Measurements from ENCODE around the gene MCM5. TPM values are rescaled to one million over a fixed set of nuclear protein-coding genes. Genes with fewer than 3 reads are reported as not detected.

MCM5 gene
- 194 TPM for total RNA-seq (2021; ENCODE audit: unreplicated experiment)
- 94.9 and 97.0 TPM in 2 replicates for polyA plus RNA-seq (2012)
- Bru-seq, nascent RNA = percentile 77 among the genes with signal in this experiment
- BruChase-seq, experiment 1, labeled RNA remaining after a 6-hour chase = percentile 86 among the genes with signal in this experiment
- percentile 71 among the genes with signal in this experiment for BruChase-seq, experiment 2, labeled RNA remaining after a 2-hour chase
- long read RNA-seq, transcript MCM5-201 (17 exons, 3,534 nt) = major isoform, 393 of 685 reads
- long read RNA-seq, partial matches to known transcripts = 254 of 685 reads
- long read RNA-seq, other reads (novel, unspliced or antisense) = 38 of 685 reads

GRCh38 chr22:35399678-35400500 lies at the start of gene MCM5:
Gene MCM5 (plus strand): TSS chr22:35400140. CDS start chr22:35400439, 299 bp downstream.
- ChIA-PET RAD21 (ENCODE audit: low non-redundant PET in 1 of 2, low total read pairs in 2 of 2, uncharacterized antibody in 2 of 2, unreplicated experiment in 2 of 2) (no interaction called here), POLR2A (no interaction called here), CTCF (no interaction called here)
- peak within 1 kb of the TSS; percentile 85 for H3K4me2 ChIP-seq (ENCODE audit: low read length)
- ATAC-seq (peak; percentile 96), DNase-seq (ENCODE audit: low read depth, low spot score) (peak; percentile 93)
- no peaks in the 10 kb centered on the region for H3K9me3 ChIP-seq (ENCODE audit: control insufficient read depth in 1 of 2, insufficient read depth in 1 of 2, low read depth in 1 of 2, low read length in 2 of 2)
- peaks cover 9 to 22% of the 10 kb centered on the region in 2 experiments; a peak in 3 of 4 replicates for H3K4me1 ChIP-seq (ENCODE audit: control insufficient read depth in 1 of 2, insufficient read depth in 2 of 2, low read length in 2 of 2)
- intact Hi-C loops (cut with micrococcal nuclease) = no loop called here
- no peaks in the 10 kb centered on the region for H3K9me2 ChIP-seq (ENCODE audit: insufficient read depth)
- H4K20me1 ChIP-seq (ENCODE audit: insufficient read depth) = no peaks in the 10 kb centered on the region
- peak within 1 kb of the TSS; percentile 88 for H3K27ac ChIP-seq (ENCODE audit: low read depth, low read length)
- peaks cover 13 to 34% of the 10 kb centered on the region in 2 experiments for H3K36me3 ChIP-seq (ENCODE audit: control insufficient read depth in 1 of 2, insufficient read depth in 2 of 2, low read length in 2 of 2)
- no peak within 1 kb of the TSS for H2AFZ ChIP-seq (ENCODE audit: low read depth, low read length, poor library complexity, severe bottlenecking)
- peak within 1 kb of the TSS; percentile 99 for H3K9ac ChIP-seq (ENCODE audit: low read length)
- peak within 1 kb of the TSS; percentile 95 to 98 for H3K4me3 ChIP-seq (replicated peaks in 1 of 2; ENCODE audit: low read depth in 1 of 2, low read length in 2 of 2)
- no TSS peak for BruUV-seq (replicated peaks)
- no peaks in the 10 kb centered on the region for H3K27me3 ChIP-seq (ENCODE audit: insufficient read depth, low read length)
- H3K79me2 ChIP-seq (ENCODE audit: insufficient read depth, low read length) = peaks cover 45% of the 10 kb centered on the region
- TF ChIP-seq MAX (IDR thresholded peaks at IDR 0.05) (peak; percentile 43; the same call in 1 of the 2 replicates), FOSL1 (IDR thresholded peaks at IDR 0.05; ENCODE audit: low read depth) (no peak), ZFX (IDR thresholded peaks at IDR 0.05) (peak; percentile 43), SP1 (IDR thresholded peaks at IDR 0.05; ENCODE audit: low read depth) (peak; percentile 92), CBX3 (IDR thresholded peaks at IDR 0.05; ENCODE audit: low read depth) (peak; percentile 34; the same call in 1 of the 2 replicates), SIN3A (IDR thresholded peaks at IDR 0.05; ENCODE audit: low read depth) (peak; percentile 58; the same call in 1 of the 2 replicates), CTCF (IDR thresholded peaks at IDR 0.05 in 2 of 3, conservative IDR thresholded peaks at IDR 0.05 in 1 of 3; ENCODE audit: borderline replicate concordance in 1 of 3, insufficient read depth in 1 of 3, low read depth in 2 of 3, low read length in 2 of 3) (no peak), EGR1 (IDR thresholded peaks at IDR 0.05; ENCODE audit: low read depth) (0 out of 2 replicates have a peak, but pooled peaks have one; percentile 40), POLR2AphosphoS5 (IDR thresholded peaks at IDR 0.05; ENCODE audit: low read depth, low read length) (peak; percentile 79), SRF (IDR thresholded peaks at IDR 0.05; ENCODE audit: low read depth) (no peak), ZBTB33 (IDR thresholded peaks at IDR 0.05; ENCODE audit: extremely low read depth, insufficient replicate concordance, low read length) (no peak), POLR2A (IDR thresholded peaks at IDR 0.05; ENCODE audit: borderline replicate concordance, extremely low read depth, insufficient read depth, insufficient read length) (peak; percentile 18), YY1 (IDR thresholded peaks at IDR 0.05; ENCODE audit: extremely low read depth, insufficient replicate concordance, low read depth, low read length) (peak; percentile 96), CEBPB (IDR thresholded peaks at IDR 0.05; ENCODE audit: low read depth) (no peak), EZH2phosphoT487 (IDR thresholded peaks at IDR 0.05; ENCODE audit: borderline replicate concordance) (no peak), EZH2 (IDR thresholded peaks at IDR 0.05) (no peak), ZNF274 (IDR thresholded peaks at IDR 0.05; ENCODE audit: low read depth, low read length) (no peak)
- TF ChIP-seq, protein P1, sequence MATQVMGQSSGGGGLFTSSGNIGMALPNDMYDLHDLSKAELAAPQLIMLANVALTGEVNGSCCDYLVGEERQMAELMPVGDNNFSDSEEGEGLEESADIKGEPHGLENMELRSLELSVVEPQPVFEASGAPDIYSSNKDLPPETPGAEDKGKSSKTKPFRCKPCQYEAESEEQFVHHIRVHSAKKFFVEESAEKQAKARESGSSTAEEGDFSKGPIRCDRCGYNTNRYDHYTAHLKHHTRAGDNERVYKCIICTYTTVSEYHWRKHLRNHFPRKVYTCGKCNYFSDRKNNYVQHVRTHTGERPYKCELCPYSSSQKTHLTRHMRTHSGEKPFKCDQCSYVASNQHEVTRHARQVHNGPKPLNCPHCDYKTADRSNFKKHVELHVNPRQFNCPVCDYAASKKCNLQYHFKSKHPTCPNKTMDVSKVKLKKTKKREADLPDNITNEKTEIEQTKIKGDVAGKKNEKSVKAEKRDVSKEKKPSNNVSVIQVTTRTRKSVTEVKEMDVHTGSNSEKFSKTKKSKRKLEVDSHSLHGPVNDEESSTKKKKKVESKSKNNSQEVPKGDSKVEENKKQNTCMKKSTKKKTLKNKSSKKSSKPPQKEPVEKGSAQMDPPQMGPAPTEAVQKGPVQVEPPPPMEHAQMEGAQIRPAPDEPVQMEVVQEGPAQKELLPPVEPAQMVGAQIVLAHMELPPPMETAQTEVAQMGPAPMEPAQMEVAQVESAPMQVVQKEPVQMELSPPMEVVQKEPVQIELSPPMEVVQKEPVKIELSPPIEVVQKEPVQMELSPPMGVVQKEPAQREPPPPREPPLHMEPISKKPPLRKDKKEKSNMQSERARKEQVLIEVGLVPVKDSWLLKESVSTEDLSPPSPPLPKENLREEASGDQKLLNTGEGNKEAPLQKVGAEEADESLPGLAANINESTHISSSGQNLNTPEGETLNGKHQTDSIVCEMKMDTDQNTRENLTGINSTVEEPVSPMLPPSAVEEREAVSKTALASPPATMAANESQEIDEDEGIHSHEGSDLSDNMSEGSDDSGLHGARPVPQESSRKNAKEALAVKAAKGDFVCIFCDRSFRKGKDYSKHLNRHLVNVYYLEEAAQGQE (IDR thresholded peaks at IDR 0.05; ENCODE audit: low read depth) = no peak

Measured in HCT116 (cell line).